ENCODE measurements around the gene LTA.

LTA gene

DNA sequence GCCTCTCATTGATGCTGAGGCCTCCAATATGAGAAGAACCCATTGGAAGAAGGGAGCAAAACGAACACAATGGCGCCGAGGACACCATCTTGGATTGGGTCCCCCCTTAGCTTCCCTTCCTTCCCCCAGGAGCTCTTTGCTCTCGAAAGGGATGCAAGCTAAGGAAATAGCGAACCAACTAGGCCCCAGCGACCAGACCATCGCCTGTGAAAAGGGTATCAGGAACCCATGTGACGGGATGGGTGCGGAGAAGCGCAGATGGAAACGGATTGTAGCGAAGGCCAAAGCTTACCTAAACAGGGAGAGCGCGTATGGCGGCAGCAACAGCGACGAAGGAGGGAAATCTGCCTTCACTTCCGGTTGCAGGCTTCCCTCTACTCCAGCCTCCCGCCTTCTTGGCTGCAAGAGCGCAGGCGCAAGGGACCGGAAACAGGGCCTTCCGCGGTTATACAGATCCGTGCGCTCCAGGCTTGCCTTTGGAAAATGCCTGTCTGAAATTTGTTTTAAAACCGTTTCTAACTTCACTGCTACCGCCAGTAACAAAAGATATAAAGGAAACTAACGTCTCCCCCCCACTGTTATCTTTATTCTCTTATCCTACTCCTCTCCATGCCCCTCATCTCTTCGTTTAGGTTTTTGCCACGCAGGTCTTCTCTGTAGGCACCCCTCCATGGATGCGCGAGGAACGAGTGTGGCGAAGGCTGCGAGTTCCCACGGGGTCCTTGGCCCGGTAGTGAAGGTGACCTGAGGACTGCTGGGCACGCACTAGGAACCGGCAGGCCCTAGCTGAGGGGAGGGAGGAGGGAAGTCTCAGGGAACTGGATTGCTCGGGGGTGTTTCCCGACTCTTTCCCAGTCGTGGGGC lies 30.2 kb upstream of the LTA start, which contains the start of gene DDX39B:
DDX39B (minus strand) TSS at position 346 of the 864 bp plus-strand sequence. CDS start 1,471 bp downstream, outside the sequence.
- peak; percentile 97 for DNase-seq (ENCODE audit: low read depth, low spot score)

DNA sequence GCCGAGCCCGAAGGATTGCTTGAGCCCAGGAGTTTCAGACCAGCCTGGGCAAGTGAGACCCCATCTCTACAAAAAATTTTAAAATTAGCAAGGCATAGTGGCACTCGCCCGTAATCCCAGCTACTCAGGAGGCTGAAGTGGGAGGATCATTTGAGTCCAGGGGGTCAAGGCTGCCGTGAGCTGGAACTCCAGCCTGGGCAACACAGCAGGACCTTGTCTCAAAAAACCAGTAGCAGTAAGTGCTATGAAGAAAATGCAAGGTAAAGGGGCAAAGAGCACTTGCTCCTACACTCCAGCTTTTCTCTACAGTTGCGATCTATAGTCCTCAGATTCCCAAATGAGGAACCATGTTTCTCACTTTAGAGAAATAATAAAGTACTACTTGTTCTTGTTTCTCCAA lies 28.4 kb upstream of the LTA start:
- DNase-seq (ENCODE audit: low read depth, low spot score), result no peak

DNA sequence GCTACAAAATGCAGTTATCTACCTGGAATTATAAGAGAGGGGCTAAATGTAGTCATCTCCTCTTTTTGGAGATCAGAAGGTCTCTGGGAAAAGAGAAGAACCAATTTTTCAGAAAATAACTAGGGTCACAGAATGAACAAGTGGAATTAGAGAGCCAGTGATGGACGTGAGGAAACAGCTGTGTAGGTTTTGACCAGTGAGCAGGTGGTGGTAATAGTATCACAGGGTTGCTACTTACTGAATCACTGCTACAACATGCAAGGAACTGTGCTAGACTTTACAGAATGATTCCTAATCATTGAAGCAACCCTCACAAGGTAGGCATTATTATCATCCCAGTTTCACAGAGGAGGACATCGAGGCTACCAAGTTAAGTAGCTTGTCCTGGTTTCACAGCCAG lies 27.4 kb upstream of the LTA start:
- no peak for DNase-seq (ENCODE audit: low read depth, low spot score)

DNA sequence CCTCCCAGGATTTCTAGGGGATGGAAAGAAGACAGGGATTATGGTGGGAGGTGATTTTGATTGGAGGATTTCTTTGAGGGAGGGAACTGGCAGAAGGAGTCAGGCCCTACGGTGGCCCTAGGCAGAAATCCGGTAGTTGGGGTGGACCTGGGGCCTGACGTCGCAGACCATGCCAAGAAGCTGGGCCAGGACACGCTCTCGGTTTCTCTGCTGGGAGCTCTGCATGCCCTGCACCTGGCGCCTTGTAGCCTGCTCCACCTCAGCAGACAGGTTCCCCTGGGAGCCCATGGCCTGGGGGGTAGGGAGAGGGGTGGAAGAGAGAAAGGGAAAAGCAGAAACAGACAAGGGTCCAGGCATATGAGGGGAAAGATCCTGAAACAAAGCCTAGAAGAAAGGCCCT lies 26.8 kb upstream of the LTA start:
- no peak for DNase-seq (ENCODE audit: low read depth, low spot score)

DNA sequence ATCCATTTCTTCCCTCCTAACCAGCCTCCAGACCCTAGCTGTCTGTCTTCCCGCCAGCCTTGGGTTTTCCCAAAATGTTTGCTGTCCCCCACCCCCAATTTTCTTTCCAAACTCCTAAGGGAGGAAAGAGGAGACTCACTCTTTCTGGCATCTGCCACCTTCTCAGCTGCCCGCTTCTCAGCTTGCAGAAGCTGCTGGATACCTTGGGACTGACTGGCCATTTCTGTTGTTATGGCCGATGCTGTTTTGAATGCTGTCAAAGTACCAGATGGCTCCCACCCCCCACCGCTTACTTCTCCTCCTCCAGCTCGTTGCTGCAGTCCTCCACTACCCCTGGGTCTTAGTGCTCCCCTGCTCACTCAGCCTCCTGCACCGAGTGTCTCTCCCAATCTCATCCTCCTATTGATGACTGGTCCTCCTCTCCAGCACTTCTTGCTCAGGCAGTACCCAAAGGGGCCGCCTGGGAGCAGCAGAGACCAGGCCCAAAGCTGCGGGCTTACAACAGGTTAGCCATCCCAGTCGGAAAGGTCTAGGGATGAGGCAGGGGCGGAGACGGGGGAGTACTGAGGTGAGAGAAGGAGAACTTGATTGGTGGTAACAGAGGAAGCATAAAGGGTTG lies 25.6 kb upstream of the LTA start, which contains the start of gene ATP6V1G2:
ATP6V1G2 (minus strand) TSS at position 270 of the 619 bp plus-strand sequence; CDS start at position 221, 49 bp downstream.
- DNase-seq (ENCODE audit: low read depth, low spot score), result peak; percentile 99

DNA sequence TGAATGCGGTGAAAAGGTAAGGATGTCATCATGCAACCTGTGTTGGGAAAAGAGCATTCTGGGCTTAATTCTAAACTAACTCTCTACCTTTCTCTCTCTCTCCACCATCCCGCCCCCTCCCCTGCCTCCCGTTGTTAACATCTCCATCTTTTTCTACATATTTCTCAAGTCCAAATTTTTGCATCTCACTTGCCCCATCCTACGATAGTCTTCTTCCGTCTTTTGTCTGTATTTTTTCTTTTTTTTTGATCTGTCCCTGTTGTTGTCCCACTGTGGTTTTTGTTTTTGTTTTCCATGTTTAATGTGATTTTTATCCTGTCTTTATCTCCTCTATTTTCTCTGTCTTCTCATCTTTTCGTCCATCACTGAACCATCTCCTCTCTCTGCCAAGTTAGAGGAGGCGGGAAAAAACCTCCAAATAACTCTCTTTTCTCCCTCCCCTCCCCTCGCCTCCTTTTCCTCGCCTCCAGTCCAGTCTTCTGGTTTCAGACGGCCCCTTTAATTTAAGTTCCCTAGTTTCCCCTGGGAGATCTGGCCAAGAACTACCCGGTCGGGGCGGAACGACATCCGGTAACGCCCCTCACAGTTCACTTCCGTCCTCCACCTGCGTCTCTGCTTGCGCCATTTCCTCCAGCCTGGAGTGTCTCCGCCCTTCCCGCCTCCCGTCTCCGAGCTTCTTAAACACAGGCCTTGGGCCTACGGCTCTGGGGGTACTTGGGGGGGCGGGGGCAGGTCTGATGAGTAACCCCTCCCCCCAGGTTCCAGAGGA lies 24.9 kb upstream of the LTA start, which contains the start of gene NFKBIL1:
NFKBIL1 (plus strand) TSS at position 651 of the 769 bp plus-strand sequence; CDS start at position 738, 87 bp downstream.
- peak; percentile 96 for DNase-seq (ENCODE audit: low read depth, low spot score)

DNA sequence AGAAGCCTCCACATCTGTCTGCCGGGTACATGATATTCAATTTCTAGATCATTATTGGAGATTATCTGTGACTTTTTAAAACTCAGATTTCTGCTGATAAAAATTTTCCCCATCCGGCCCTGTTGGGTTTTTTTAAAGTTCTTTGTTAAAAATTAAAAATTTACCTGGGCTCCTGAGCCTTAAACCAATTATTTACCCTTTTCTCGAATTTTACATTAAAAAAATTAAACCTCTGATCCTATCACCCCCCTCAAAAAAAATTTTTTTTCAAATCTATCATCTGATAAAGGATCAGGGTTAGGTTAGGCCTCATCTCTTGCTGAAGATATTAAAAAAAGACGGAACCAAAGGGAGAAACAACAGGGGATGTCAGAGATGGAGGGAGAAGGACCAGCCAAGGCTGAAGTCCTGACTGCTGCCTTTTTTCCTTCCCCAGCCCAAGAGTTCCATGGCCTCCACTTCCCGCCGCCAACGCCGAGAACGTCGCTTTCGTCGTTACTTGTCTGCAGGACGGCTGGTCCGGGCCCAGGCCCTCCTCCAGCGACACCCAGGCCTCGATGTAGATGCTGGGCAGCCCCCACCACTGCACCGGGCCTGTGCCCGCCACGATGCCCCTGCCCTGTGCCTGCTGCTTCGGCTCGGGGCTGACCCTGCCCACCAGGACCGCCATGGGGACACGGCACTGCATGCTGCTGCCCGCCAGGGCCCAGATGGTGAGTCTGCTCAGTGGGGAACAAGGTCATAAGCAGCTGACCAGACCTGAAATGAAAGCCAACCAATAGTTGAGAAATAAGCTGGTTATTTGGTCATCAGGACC lies 24.2 kb upstream of the LTA start:
- DNase-seq (ENCODE audit: low read depth, low spot score), result no peak

DNA sequence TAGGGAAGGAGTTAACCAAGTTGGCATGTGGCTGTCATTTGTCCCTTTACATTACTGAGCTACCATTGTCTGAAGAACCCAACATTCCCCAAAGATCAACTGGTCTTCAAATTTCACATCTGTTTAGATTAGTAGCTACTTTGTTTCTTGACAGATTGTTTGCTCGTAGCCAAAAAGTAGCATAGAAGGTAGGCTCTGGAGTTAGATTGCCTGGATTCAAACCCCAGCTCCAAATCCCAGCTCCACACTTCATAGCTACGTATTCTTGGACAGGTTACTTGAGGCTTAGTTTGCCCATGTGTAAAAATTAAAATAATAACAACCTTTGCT lies 23.6 kb upstream of the LTA start:
- DNase-seq (ENCODE audit: low read depth, low spot score), result no peak

DNA sequence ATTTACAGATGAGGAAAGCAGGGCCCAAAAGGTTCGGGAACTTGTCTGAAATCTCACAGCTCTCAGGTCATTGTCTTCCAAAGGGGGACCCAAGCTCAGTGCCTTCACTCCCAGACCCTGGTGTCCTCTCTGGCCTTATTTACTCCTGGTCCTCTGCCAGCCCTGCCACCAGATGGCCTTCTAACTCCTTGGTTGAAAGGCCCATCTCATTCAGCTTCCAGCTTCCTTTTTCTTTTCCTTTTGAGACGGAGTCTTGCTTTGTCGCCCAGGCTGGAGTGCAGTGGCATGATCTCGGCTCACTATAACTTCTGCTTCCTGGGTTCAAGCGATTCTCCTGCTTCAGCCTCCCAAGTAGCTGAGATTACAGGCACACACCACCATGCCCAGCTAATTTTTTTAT lies 20.7 kb upstream of the LTA start:
- DNase-seq (ENCODE audit: low read depth, low spot score), result peak; percentile 79

DNA sequence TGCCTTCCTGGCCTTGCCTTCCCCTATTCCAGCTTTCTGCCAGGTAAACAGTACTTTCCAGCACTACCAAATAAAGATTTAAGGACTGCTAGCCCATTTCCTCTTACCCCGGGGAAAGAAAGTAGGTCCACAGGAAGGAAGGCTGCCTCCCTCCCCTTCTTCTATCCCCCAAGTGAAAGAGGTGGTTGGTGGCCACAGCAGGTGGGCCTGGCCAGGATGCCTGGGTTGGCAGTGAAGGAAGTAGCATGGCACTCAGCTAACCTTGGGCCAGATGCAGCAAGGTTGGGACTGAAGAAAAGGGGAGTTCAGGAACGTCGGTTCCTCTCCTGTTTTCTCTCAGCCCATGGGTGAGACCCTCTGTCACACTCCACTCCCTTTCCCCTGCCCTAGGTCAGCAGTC lies 15.8 kb upstream of the LTA start:
- DNase-seq (ENCODE audit: low read depth, low spot score), result no peak

DNA sequence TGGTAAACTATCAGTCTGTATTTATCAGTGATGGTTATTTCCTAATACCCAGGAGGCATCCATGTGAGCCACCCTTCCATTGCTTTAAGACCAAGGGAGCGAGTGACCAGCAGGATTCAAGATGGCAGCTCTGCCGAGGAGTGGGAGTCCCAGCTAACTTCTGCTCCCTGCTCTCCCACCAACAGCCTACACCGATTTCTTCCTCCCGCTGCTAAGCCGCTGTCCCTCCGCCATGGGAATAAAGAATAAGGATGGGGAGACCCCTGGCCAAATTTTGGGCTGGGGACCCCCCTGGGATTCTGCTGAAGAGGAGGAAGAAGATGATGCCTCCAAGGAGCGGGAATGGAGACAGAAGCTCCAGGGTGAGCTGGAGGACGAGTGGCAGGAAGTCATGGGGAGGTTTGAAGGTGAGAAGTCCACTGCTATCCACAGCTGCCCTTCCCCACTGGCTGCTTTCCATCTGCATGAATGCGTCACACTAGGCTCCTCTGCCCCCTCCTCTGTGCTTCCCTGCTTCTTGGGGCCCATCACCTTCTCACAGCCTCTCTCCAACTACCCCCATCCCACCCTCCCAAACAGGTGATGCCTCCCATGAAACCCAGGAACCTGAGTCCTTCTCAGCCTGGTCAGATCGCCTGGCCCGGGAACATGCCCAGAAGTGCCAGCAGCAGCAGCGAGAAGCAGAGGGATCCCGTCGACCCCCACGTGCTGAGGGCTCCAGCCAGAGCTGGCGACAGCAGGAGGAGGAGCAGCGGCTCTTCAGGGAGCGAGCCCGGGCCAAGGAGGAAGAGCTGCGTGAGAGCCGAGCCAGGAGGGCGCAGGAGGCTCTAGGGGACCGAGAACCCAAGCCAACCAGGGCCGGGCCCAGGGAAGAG lies 14.4 kb upstream of the LTA start:
- no peak for DNase-seq (ENCODE audit: low read depth, low spot score)

DNA sequence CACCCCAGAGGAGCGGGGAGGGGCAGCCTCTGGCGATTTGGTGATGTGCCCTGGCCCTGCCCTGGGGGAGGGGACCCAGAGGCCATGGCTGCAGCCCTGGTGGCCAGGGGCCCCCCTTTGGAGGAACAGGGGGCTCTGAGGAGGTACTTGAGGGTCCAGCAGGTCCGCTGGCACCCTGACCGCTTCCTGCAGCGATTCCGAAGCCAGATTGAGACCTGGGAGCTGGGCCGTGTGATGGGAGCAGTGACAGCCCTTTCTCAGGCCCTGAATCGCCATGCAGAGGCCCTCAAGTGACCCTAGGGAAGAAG lies 13.8 kb upstream of the LTA start:
- DNase-seq (ENCODE audit: low read depth, low spot score), result no peak

DNA sequence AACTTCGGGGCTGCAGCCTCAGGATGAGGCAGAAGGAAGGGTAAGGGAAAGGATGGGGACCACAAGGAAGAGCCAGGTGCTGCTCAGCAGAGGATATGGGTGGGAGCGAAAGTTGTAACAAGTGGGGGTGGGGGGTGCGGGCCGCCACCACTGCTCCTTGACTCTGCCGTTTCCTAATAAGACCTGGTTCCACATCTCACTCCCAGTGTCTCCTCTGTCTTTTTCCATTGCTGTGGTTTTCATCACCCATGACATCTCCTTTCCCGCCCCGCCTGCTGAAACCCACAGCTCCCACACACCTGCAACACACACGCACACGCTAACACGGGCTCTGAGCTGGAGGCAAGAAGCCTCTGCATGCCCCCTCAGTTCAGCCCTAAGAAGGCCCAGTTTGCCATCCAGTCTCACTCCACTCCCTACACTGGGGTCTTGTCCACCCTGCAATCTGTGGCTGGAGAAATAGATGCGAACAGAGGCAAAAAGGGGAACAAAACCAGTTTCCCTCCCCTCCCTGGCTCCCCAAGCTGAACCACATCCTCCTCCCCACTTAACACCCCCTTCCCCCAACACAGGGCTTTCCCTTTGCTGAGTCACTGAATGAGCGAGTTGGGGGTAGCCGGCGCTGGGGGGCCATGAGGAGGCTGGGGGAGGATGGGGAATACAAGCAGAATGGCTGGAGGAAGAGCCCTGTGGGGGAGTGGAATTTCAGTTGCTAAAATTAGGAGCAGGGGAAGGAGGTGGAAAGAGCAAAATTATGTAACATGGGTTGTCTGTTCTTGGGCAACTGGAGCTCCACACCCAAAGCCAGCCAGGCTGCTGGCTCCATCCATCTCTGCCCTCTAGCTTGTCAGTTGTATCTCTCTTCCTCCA lies 13.2 kb upstream of the LTA start:
- no peak for DNase-seq (ENCODE audit: low read depth, low spot score)

DNA sequence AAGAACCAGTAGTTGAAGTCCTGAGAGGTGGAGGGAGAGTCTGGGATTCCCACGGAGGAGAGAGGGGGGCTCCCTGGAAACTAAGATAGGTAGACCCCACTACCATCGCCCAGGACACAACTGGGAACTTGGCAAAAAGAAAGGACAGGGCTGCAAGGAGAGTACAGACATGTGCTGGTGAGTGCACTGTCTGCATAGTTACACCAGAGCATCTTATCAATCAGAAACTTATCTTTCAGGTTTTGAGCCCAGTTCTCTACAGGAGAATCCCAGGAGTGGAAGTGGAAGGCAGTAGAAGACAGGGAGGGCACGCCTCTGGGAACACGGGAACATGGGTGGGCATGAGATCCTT lies 12.5 kb upstream of the LTA start:
- DNase-seq (ENCODE audit: low read depth, low spot score), result no peak

DNA sequence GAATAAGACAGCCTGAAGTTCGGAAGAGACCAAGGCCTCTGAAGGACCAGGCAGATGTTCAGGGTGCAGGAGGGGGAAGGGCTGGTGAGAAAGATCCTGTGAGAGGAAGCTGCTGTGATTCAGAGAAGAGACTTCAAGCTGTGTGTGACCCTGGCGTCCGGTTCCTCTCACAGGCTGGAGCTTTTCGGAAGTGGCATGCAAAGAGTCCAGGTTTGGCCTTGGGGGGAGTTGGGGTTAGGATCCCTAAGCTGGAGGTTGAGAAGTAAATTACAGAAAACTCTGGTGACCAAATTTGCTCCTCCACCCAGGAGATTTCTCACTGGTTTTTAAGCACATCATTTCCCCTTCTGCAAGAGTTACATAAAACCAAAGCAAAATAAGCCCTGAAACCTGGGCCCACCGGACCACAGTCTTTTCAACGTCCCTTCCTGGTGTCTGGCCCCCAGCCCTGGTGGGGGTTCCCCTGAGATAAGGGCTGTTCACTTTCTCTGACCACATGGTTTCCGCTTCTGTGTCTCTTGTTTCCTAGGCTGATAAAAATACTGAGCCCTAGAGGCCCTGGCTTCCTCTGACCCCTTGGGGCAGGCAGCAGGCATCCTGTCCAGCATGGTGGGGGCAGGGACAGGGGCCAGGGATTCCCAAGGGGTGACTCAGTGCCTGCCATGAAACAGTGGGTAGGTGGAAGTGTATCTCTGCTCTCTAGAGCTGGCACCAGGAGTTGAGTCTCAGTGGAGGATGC lies 12.0 kb upstream of the LTA start:
- DNase-seq (ENCODE audit: low read depth, low spot score), result peak; percentile 67

DNA sequence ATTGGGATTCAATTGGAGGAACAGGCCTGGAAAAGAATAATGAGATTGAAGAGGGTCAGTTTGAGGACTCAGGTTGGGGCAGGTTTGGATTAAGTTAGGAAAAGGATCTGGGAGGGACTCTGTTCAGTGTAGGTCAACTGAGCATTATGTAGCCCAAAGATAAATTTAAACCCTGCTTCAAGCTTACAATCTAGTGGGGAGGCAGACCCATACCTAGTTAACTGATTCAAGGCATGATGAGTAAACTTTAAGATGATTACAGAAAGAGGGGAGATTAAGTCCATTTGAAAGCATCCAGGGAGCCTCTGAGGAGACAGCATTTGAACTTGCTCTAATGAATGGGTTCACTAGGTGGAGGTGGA lies 11.4 kb upstream of the LTA start:
- no peak for DNase-seq (ENCODE audit: low read depth, low spot score)

DNA sequence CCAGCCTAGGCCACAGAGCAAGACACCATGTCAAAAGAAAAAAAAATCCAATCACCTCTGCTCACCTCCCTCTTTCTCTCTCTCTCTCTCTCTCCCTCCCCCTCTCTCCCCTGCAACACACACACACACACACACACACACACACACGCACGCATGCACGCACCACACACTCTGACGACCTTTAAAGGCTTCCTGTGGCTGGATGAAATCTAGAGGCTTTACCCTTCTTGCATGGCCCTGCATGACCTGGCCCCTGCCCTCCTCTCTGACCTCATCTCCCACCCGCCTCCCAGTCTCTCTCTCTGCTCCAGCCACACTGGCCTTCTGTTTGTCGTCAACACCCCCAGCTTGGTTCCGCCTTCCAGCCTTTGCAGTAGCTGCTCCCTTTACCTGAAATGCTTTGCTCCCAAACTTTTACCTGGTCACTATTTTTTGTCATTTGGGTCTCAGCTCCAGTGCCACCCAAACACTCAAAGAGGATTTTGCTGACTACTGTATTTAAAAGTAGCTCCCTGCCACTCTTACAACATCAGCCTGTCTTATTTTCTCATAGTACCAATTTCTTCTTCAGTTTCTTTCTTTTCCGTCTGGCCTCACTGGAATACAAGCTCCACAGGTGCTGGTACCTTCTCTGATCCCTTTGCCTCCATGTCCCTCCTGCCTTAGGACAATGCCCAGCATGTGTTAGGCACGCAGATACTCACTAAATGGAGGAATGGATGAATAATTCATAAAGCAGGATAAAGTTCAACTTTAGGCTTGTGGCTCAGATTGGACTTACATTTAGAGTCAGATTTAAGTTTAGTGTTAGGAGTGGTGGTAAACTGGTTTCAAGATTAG lies 4.3 kb upstream of the LTA start:
- DNase-seq (ENCODE audit: low read depth, low spot score), result peak; percentile 70

DNA sequence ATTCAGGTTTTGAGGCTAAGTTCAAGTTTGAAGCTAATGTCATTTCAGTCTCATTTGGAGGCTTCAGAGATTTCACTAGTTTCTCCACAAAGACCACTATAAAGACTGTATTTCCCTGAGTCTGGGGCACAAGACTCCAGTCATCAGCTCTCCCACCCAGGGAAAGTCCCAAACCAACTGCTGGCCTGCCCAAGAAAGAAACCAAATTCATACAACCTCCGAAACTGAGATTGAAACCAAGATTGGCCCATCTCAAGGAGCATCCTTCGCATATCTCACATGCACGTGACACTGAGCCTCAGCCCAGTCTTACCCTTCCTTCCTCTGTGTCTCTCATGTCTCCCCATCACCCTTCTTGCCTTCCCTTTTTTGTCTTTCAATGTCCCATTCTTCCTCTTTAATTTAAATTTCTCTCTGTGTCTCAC lies 3.5 kb upstream of the LTA start:
- no peak for DNase-seq (ENCODE audit: low read depth, low spot score)
